Measurements from ENCODE around the gene CORO2A. TPM values are rescaled to one million over a fixed set of nuclear protein-coding genes. Genes with fewer than 3 reads are reported as not detected.
A peak's percentile ranks its signal among the peaks of the same experiment; 100 is the strongest.
"Not testable (repeated sequence)": the region's sequence is repeated elsewhere in the genome, so short reads cannot be mapped to it uniquely, and the experiment has no call there.

The CORO2A gene
- total RNA-seq, 1 experiment from 2014 or later: 30.5 TPM

DNA sequence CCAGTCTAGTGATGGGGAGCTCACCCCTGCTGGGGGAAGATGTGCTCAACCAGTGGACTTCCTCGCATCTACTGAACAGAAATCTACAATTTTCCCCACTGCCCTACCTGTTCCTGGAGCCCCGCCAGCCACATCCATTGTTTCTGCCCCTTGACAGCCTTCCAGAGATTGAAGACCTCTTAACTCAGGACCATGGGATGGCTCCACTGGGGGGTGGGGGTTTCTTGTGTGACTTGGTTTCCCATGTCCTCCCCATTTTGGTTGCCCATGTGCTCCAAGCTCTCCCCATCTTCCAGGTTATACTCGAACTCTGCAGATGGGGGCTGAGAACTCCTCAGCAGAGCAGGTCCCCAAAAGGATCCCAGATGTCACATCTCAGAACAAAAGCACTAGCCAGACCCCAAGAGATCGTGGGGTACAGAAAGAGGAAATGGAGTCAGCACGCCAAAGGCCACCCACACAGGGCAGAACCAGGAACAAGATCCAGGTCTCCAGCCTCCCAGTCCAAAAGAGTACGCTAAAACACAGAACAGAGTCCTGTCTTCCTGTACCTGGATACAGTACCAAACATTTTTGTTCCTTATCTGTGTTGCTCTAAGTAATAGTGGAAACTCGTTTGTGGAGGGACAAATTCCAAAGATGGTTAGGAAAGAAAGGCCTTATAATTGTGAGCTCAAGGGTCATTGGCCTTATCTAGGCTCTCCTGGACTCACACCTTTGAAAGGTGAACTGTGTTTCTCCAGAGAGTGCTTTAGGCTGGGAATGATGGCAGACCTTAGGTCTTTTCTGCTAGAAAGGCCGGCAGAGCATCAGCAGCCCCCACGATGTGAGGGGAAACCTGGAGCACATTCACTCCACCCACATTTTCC is 15.8 kb downstream of the CORO2A start:
- no peak overlapping the region for H3K4me3 ChIP-seq (ENCODE audit: insufficient read depth, low read depth, low read length)
- no peaks in the 10 kb centered on the region for H3K36me3 ChIP-seq (replicated peaks; ENCODE audit: control insufficient read depth, insufficient read depth, low read length)
- DNase-seq: no peak
- H3K27me3 ChIP-seq (ENCODE audit: control insufficient read depth, insufficient read depth, low read length): no peaks in the 10 kb centered on the region

GRCh38 chr9:98175762-98176161 is 16.7 kb downstream of the CORO2A start:
- Histone ChIP-seq H3K27me3 (ENCODE audit: control insufficient read depth, insufficient read depth, low read length) (no peaks in the 10 kb centered on the region), H3K36me3 (replicated peaks; ENCODE audit: control insufficient read depth, insufficient read depth, low read length) (no peaks in the 10 kb centered on the region), H3K4me3 (ENCODE audit: insufficient read depth, low read depth, low read length) (no peak overlapping the region)
- no peak for DNase-seq

- Histone ChIP-seq H3K27me3 (ENCODE audit: control insufficient read depth, insufficient read depth, low read length) (no peaks in the 10 kb centered on the region), H3K4me3 (ENCODE audit: insufficient read depth, low read depth, low read length) (no peak overlapping the region), H3K36me3 (replicated peaks; ENCODE audit: control insufficient read depth, insufficient read depth, low read length) (no peaks in the 10 kb centered on the region)
- DNase-seq: no peak
These were observed 17.3 kb downstream of the CORO2A start for GRCh38 chr9:98175028-98175569.

DNA sequence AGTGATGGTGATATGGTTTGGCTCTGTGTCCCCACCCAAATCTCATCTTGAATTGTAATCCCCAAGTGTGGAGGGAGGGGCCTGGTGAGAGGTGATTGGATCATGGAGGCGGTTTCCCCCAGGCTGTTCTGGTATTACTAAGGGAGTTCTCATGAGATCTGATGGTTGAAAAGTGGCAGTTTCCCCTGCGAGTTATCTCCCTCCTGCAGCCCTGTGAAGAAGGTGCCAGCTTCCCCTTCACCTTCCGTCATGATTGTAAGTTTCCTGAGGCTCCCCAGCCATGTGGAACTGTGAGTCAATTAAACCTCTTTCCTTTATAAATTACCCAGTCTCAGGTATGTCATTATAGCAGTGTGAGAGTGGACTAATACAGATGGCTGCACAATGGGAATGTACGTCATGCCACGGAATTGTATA is 17.9 kb downstream of the CORO2A start:
- DNase-seq; H3K36me3 ChIP-seq (replicated peaks; ENCODE audit: control insufficient read depth, insufficient read depth, low read length); H3K4me3 ChIP-seq (ENCODE audit: insufficient read depth, low read depth, low read length); H3K27me3 ChIP-seq (ENCODE audit: control insufficient read depth, insufficient read depth, low read length): not testable (repeated sequence)

DNA sequence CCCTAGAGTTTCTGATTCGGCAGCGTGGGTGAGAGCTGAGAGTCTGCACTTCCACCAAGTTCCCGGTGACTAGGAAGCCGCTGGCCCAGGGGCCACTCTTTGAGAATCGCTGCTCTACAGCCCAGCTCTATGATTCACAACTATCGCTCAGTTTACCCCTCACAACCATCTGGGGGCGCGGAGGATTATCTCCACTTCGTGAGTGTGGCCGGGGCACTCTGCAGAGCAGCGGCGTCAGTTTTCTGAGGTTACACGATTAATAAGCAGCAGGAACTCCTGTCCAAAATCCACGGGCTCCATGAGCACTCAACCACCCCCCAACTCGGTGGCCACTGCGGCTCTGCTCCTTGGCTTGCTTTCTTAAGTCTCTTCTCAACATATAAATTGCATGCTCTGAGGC is 19.3 kb downstream of the CORO2A start:
- H3K36me3 ChIP-seq (replicated peaks; ENCODE audit: control insufficient read depth, insufficient read depth, low read length): no peaks in the 10 kb centered on the region
- DNase-seq: no peak
- no peaks in the 10 kb centered on the region for H3K27me3 ChIP-seq (ENCODE audit: control insufficient read depth, insufficient read depth, low read length)
- no peak overlapping the region for H3K4me3 ChIP-seq (ENCODE audit: insufficient read depth, low read depth, low read length)

DNA sequence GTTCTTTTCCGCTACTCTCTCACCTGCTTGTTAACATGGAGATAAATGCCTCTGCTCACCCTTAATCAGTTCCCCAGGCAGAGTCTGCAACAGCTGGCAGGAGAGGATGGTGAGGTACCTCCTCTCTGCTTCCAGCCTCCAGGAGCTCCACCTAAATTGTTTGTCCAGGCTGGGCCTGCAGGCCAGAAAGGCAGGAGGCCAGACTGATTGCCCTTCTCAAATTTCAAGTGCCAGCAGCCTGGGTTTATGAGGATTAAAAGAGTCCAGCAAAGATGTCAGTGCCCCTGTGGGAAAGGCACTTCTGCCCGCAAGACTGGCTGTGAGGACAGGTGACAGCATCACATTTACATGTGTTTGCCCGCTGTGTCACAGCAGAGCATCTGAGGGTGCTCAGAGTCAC is 19.8 kb downstream of the CORO2A start:
- Histone ChIP-seq H3K27me3 (ENCODE audit: control insufficient read depth, insufficient read depth, low read length) (no peaks in the 10 kb centered on the region), H3K4me3 (ENCODE audit: insufficient read depth, low read depth, low read length) (no peak overlapping the region), H3K36me3 (replicated peaks; ENCODE audit: control insufficient read depth, insufficient read depth, low read length) (no peaks in the 10 kb centered on the region)
- peak; percentile 61 for DNase-seq

GRCh38 chr9:98171176-98171925 is 21.1 kb downstream of the CORO2A start:
- H3K27me3 ChIP-seq (ENCODE audit: control insufficient read depth, insufficient read depth, low read length): no peaks in the 10 kb centered on the region
- peak; percentile 66 for DNase-seq
- no peak overlapping the region for H3K4me3 ChIP-seq (ENCODE audit: insufficient read depth, low read depth, low read length)
- no peaks in the 10 kb centered on the region for H3K36me3 ChIP-seq (replicated peaks; ENCODE audit: control insufficient read depth, insufficient read depth, low read length)

DNA sequence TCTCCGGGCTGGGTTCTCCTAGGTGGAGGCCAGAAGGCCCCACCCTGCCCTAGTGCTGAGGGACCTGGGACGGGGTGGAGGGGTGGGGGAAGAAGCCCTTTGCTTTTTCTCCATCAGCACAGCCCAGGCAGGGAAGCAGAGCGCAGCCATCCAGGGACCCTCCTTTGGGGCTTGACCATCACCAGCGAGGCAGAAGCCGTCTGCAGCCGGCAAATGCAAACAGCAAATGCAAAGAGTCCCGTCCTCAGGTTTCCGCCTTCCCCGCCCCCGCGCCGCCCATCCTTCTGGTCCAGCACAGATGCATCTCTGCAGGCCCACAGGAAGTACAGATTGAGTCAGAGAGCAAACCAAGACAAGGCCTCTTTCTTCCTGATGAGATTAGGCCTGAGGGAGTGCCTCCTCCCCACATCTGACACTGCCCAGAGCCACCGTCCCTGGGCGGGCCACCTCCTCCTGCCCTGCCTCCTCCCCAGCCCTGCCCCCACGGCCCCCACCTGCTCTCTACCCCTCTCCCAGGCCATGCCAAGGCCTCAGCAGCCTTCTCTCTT is 23.4 kb downstream of the CORO2A start:
- Histone ChIP-seq H3K27me3 (ENCODE audit: control insufficient read depth, insufficient read depth, low read length) (no peaks in the 10 kb centered on the region), H3K4me3 (ENCODE audit: insufficient read depth, low read depth, low read length) (no peak overlapping the region), H3K36me3 (replicated peaks; ENCODE audit: control insufficient read depth, insufficient read depth, low read length) (no peaks in the 10 kb centered on the region)
- DNase-seq: peak; percentile 87

DNA sequence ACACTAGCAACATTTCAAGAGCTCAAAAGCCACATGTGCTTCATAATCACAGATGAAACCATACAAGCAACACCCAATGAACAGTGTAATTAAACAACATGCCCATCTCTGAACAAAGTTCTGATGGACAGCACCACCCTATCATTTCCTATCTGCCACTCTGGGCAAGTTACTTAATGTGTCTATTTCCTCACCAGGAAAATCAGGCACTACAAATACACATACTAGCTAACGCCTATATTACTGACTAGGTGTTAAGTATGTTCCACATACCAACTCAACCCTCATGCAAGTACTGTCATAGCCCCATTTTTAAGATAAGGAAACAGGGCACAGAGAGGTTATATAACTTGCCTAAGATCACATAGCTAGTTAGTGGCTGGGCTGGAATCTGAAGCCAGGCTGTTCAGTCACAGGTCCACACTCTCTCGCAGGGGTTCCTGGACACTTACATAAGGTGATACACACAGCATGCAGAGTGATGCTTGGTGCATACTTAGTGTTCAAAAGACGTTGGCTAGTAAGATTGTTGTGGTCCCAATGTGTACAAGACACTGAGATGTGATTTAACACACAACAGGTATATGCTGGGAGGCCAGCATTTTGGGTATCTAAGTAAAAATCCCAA is 24.2 kb downstream of the CORO2A start:
- Histone ChIP-seq H3K36me3 (replicated peaks; ENCODE audit: control insufficient read depth, insufficient read depth, low read length) (no peaks in the 10 kb centered on the region), H3K27me3 (ENCODE audit: control insufficient read depth, insufficient read depth, low read length) (no peaks in the 10 kb centered on the region), H3K4me3 (ENCODE audit: insufficient read depth, low read depth, low read length) (no peak overlapping the region)
- no peak for DNase-seq

GRCh38 chr9:98164912-98165311 is 27.5 kb downstream of the CORO2A start:
- Histone ChIP-seq H3K4me3 (ENCODE audit: insufficient read depth, low read depth, low read length) (no peak overlapping the region), H3K27me3 (ENCODE audit: control insufficient read depth, insufficient read depth, low read length) (no peaks in the 10 kb centered on the region), H3K36me3 (replicated peaks; ENCODE audit: control insufficient read depth, insufficient read depth, low read length) (no peaks in the 10 kb centered on the region)
- no peak for DNase-seq

GRCh38 chr9:98162613-98163012 is 29.8 kb downstream of the CORO2A start:
- DNase-seq: no peak
- H3K4me3 ChIP-seq (ENCODE audit: insufficient read depth, low read depth, low read length): no peak overlapping the region
- peaks cover under 1% of the 10 kb centered on the region; the same call in 1 of the 2 replicates for H3K36me3 ChIP-seq (replicated peaks; ENCODE audit: control insufficient read depth, insufficient read depth, low read length)
- no peaks in the 10 kb centered on the region for H3K27me3 ChIP-seq (ENCODE audit: control insufficient read depth, insufficient read depth, low read length)

DNA sequence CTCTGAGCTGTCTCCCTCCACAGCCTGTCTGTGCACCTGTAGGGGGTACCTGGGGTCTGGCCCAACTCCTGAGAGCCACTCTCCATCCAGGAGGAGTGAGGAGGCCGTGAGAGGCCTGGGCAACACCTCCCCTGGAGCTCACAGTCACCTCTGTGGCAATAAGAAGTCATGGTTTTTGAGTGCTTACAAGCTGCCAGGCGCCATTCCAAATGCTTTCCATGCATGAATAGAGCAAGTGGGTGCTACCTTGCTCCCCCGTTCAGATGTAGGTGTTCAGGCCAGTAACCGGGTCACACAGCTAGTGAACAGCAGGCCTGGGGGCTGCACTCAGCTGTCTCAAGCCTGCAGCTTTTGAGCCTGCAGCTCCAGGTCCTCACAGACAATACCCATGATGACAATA is 30.6 kb downstream of the CORO2A start:
- Histone ChIP-seq H3K4me3 (ENCODE audit: insufficient read depth, low read depth, low read length) (no peak overlapping the region), H3K36me3 (replicated peaks; ENCODE audit: control insufficient read depth, insufficient read depth, low read length) (peaks cover 4% of the 10 kb centered on the region; the same call in 1 of the 2 replicates), H3K27me3 (ENCODE audit: control insufficient read depth, insufficient read depth, low read length) (no peaks in the 10 kb centered on the region)
- no peak for DNase-seq

- peaks cover 4% of the 10 kb centered on the region; the same call in 1 of the 2 replicates for H3K36me3 ChIP-seq (replicated peaks; ENCODE audit: control insufficient read depth, insufficient read depth, low read length)
- DNase-seq: no peak
- H3K4me3 ChIP-seq (ENCODE audit: insufficient read depth, low read depth, low read length): no peak overlapping the region
- no peaks in the 10 kb centered on the region for H3K27me3 ChIP-seq (ENCODE audit: control insufficient read depth, insufficient read depth, low read length)
These were observed 32.6 kb downstream of the CORO2A start for GRCh38 chr9:98159790-98160189.

DNA sequence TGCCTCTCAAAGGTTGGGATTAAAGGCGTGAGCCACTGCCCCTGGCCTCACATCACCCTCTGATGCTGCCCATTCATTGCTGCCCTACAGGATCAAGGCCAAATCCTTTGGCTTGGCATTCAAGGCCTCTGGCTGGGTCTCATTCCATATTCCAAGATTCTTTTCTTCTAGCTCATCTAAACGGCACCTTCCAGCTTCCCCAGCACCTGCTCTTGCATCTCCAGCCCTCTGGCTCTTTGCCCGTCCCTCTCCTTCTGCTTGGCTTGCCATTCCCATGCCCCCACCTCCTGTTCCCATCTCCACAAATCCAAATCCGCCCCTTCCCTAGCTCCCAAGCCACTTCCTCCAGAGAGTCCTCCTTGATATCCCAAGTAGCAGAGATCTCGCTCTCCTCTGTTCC is 33.1 kb downstream of the CORO2A start:
- Histone ChIP-seq H3K4me3 (ENCODE audit: insufficient read depth, low read depth, low read length) (no peak overlapping the region), H3K27me3 (ENCODE audit: control insufficient read depth, insufficient read depth, low read length) (no peaks in the 10 kb centered on the region), H3K36me3 (replicated peaks; ENCODE audit: control insufficient read depth, insufficient read depth, low read length) (peaks cover 5% of the 10 kb centered on the region)
- DNase-seq: no peak

All from H7 (cell line).